Measurements from ENCODE around the gene SPEG. TPM values are rescaled to one million over a fixed set of nuclear protein-coding genes. Genes with fewer than 3 reads are reported as not detected.

Gene SPEG
- total and polyA plus RNA-seq, 2 of the 13 experiments (the other 11 are each of a cell fraction or from before 2014, with no cell fraction given): 0.18 to 0.24 TPM

- TF ChIP-seq ZBTB44 (CRISPR knock-in tag; IDR thresholded peaks at IDR 0.05) (no peak), BRCA1 (CRISPR knock-in tag; IDR thresholded peaks at IDR 0.05) (no peak), HNRNPLL (IDR thresholded peaks at IDR 0.05; ENCODE audit: low read depth, low read length, poor library complexity, severe bottlenecking) (no peak), GABPA (IDR thresholded peaks at IDR 0.05; ENCODE audit: low read depth, low read length) (peak; percentile 13; the same call in 1 of the 2 replicates), GABPA (CRISPR knock-in tag; IDR thresholded peaks at IDR 0.05; ENCODE audit: low read depth) (no peak), ZNF800 (CRISPR knock-in tag; IDR thresholded peaks at IDR 0.05) (no peak), YEATS2 (CRISPR knock-in tag; IDR thresholded peaks at IDR 0.05; ENCODE audit: borderline replicate concordance) (no peak), ATM (IDR thresholded peaks at IDR 0.05; ENCODE audit: borderline replicate concordance) (no peak), RBFOX2 (IDR thresholded peaks at IDR 0.05; ENCODE audit: low read depth, low read length) (no peak), HMGXB4 (CRISPR knock-in tag; IDR thresholded peaks at IDR 0.05; ENCODE audit: borderline replicate concordance in 1 of 2, low read depth in 1 of 2) (peak in 1 of 2 experiments; percentile 11; a peak in 1 of 4 replicates), NR2F2 (IDR thresholded peaks at IDR 0.05; ENCODE audit: borderline replicate concordance, low read depth) (0 out of 2 replicates have a peak, but pooled peaks have one; percentile 17), POGK (CRISPR knock-in tag; conservative IDR thresholded peaks at IDR 0.05) (no peak), HMG20A (CRISPR knock-in tag; IDR thresholded peaks at IDR 0.05; ENCODE audit: borderline replicate concordance) (no peak), ZNF34 (CRISPR knock-in tag; IDR thresholded peaks at IDR 0.05; ENCODE audit: borderline replicate concordance) (no peak), FOXP4 (CRISPR knock-in tag; IDR thresholded peaks at IDR 0.05) (no peak), ZFP36 (IDR thresholded peaks at IDR 0.05; ENCODE audit: borderline replicate concordance, low read depth, low read length, partially characterized antibody) (no peak)
These were observed 76.0 kb downstream of the SPEG start (continued) for GRCh38 chr2:219510512-219511135.
